Fibroblast of pulmonary artery (primary cell): ENCODE data around the gene ADGRG4.

Source experiments
- DNase-seq: peaks from one replicate; pipeline ENCODE4 v3.0.0-alpha.2; 2010; ENCODE audit warnings: low read depth
- H3K4me3 ChIP-seq: replicated peaks from 2 replicates; pipeline ENCODE4 v1.5.1; 2011; ENCODE audit warnings: low read depth, mild to moderate bottlenecking, control low read depth, low read length, moderate library complexity
- TF ChIP-seq, protein P1 (sequence below): IDR thresholded peaks from 2 replicates; pipeline ENCODE4 v1.5.1; 2011; ENCODE audit warnings: mild to moderate bottlenecking, control low read depth, low read length, inconsistent platforms; ENCODE audit errors: missing control alignments

ADGRG4 gene

DNA sequence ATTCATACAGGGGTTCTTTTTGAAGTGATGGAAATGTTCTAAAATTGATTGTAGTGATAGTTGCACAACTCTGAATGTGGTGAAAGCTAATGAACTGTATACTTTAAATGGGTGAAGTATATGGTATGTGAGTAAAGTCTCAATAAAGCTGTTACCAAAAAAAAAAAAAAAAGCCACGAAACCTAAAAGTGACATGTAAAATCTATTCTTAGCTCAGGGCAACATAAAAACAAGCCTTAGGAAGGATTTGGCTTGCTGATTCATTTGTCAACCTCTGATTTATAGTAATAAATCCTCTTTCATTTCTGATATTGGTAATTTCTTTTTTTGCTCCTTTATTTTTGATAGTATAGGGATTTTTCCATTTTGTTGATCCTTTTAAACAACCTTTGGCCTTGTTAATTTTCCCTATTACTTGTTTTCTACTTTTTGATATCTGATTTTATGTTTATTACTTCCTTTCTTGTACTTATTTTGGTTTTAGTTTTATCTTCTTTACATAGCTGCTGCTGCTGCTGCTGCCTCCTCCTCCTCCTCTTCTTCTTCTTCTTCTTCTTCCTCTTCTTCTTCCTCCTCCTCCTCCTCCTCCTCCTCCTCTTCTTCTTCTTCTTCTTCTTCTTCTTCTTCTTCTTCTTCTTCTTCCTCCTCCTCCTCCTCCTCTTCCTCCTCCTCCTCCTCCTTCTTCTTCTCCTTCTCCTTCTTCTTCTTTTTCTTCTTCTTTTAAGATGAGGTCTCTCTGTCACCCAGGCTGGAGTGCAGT, 79.4 kb downstream of the ADGRG4 start:
- TF ChIP-seq, protein P1, sequence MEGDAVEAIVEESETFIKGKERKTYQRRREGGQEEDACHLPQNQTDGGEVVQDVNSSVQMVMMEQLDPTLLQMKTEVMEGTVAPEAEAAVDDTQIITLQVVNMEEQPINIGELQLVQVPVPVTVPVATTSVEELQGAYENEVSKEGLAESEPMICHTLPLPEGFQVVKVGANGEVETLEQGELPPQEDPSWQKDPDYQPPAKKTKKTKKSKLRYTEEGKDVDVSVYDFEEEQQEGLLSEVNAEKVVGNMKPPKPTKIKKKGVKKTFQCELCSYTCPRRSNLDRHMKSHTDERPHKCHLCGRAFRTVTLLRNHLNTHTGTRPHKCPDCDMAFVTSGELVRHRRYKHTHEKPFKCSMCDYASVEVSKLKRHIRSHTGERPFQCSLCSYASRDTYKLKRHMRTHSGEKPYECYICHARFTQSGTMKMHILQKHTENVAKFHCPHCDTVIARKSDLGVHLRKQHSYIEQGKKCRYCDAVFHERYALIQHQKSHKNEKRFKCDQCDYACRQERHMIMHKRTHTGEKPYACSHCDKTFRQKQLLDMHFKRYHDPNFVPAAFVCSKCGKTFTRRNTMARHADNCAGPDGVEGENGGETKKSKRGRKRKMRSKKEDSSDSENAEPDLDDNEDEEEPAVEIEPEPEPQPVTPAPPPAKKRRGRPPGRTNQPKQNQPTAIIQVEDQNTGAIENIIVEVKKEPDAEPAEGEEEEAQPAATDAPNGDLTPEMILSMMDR = no peak
- DNase-seq = no peak
- H3K4me3 ChIP-seq = no peak overlapping the region

DNA sequence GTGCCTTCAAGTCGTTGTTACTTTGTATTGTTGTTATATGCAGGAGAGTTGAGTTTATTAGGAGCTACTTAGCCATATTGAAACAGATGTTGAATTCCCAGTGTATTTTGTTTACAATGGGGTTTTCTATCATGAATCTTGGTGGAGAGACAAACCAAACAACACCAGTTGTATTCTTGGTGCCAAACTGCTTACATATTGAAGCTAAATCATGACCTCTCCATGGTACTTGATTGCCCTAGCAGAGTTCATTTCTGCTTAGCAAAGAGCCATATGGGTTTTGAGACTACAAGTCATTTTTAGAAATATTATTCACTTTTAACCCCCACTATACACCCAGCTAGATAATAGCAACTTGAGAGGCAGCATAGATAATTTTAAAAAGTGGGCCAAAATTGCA, 85.4 kb downstream of the ADGRG4 start:
- no peak overlapping the region for H3K4me3 ChIP-seq
- DNase-seq = no peak
- TF ChIP-seq, protein P1 = no peak

DNA sequence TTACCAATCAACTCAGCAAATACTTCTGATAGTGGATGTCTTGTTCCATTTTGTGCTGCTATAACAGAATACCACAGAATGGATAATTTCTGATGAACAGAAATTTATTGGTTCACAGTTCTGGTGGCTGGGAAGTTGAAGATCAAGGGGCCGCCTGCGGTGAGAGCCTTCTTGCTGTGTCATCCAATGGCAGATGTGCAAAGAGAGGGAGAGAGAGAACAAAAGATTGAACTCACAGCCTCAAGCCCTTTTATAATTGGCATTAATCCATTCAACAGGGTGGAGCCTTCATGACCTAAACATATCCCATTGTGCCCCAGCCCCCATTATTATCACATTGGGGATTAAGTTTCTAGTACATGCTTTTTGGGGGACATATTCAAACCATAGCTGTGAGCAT, 86.1 kb downstream of the ADGRG4 start:
- no peak for DNase-seq
- no peak overlapping the region for H3K4me3 ChIP-seq
- TF ChIP-seq, protein P1 = no peak

DNA sequence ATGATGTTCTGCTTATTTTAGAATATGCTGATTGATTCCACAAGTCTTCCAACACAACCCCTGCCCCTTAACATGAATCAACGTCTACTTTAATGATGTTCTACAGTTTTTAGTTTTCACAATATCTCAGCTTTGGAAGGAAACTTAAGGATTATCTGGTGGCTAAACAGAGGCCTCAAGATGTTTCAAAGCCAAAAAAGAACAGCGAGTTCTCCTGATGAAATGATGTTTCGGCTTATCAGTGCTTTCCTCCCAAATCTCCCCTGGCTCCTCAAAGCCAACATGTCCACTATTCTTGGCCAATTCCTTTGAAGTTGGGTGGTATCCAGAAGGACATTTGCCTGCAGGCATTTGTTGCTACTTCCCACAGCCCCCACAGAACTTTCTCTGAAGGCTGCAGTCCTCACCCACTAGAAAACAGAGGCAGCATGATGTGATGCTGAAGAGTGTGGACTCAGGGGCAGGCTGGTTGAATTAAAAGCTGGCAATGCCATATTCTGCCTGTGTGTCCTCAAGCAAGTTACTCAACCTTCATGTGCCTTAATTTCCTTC, 87.3 kb downstream of the ADGRG4 start:
- H3K4me3 ChIP-seq = no peak overlapping the region
- TF ChIP-seq, protein P1 = no peak
- DNase-seq = no peak

DNA sequence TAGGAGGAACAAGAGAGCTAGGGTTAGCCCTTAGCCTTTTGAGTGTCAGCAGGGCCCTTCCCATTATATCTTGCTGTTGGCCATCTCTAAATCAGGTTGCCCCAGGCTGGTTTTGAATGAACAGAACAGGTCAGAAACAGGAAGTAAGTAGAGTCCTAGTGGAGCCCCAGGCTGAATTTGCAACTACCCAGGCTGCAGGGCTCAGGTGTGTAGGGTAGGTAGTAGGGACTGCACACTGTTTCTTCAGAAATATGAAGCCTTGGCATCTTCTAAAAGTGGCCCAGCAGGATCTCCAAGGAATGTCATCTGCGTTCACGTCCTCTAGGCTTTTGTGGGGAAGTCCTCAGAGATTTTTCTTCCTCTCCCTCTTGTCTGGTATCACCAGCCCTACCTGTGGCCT, 90.2 kb downstream of the ADGRG4 start:
- DNase-seq = no peak
- TF ChIP-seq, protein P1 = no peak
- H3K4me3 ChIP-seq = no peak overlapping the region

DNA sequence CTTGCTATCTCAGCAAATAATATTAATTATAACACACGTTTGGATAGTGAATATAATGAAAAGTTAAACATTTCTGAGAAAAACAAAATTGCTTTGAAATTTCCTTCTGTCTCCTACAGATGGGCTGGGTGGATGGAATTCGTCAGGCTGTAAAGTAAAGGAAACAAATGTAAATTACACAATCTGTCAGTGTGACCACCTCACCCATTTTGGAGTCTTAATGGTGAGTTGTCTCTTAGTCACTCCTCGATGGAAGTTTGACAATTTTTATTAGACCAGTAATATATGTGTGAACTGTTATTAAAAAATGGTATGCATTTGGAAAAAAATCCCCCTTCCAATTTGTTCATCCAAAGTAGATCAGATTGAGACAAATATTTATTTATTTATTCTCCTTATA, 94.5 kb downstream of the ADGRG4 start:
- DNase-seq = peak; percentile 0
- TF ChIP-seq, protein P1 = no peak
- no peak overlapping the region for H3K4me3 ChIP-seq

DNA sequence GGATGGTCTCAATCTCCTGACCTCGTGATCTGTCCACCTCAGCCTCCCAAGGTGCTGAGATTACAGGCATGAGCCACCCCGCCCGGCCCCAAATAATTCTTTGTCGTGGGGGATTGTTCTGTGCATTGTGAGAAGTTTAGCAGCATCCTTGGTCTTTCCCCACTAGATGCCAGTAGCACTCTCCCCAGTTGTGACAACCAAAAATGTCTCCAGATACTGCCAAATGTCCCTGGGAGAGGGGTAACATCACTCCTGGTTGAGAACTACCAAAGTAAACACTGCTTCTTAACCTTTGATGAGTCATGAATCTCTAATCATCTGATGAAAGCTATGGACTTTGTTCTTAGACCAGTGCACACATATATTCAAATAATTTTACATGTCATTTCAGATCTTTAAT, 96.2 kb downstream of the ADGRG4 start:
- no peak for DNase-seq
- H3K4me3 ChIP-seq = no peak overlapping the region
- TF ChIP-seq, protein P1 = no peak
